Stimulated activated CD8-positive, alpha-beta memory T cell treated with anti-CD3 and anti-CD28 coated beads, Interleukin-7, amount 100 ng/mL, for 48 hours (primary cell): ENCODE measurements around the gene FMO1.
"Not testable (repeated sequence)": the region's sequence is repeated elsewhere in the genome, so short reads cannot be mapped to it uniquely, and the experiment has no call there.

Source experiments
- DNase-seq, 2 donors: peaks; one replicate each; pipeline ENCODE4 v3.0.0-alpha.2; 2020; ENCODE audit warnings: low read depth in 1 of 2; ENCODE audit errors: extremely low read depth in 1 of 2

FMO1 gene

DNA sequence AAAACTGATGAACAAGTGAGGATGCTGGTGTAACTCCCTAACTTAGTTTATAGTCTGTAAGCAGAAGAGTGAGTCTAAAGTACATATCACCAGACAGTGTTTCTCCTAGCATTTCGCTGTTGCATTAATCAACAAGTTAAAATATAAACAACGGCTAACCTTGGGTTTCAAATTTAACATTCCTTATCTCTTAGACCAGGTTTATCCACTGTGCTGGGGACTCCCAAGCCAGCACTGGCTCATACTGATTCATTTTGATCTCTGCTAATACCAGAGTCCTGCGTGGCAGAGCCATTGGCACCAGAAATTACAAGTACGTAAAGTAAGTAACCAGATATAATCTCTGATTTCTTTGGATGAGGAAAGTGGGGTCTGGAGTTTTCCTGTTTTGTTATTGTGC, at the start of gene FMO1:
Gene FMO1, plus strand, starts transcription at position 193 of the 400 bp plus-strand sequence. CDS start 9,594 bp downstream, outside the sequence.
- no peak for DNase-seq

DNA sequence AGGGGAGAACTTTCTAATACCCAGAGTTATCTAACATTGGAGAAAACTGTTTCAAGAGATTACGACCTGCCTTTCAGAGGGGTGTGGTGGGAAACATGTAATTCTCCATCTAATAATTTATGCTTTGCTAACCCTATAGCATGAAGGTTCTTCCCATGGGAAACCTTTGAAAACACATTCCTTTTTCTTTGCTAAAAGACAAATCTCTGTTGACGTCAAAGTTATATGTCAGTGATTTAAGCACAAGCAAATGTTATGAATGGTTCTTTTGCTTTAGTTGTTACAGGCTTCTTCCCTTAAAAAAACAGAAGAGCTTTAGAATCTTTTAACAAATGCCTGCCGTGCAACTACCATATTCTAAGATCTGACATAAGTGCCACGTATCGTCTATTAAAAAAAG, 44.0 kb upstream of the FMO1 start:
- no peak for DNase-seq

GRCh38 chr1:171206204-171206977, 41.9 kb upstream of the FMO1 start:
- no peak for DNase-seq

DNA sequence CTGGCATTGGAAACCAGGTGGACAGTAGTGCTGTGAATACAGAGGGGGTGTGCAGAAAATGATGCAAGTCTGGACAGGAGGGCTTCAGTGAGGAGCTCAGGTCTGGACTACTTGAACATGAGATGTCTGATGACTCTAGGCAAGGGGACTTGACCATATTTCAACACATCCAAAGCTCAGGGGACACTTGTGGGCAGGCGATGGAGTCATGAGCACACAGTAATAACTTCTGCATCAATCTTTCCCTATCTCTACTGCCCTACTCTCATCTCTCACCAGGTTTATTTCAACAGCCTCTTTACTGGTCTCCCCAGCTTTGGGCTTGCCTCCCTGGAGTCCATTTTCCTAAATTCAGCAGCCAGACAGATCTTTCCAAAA, 41.3 kb upstream of the FMO1 start:
- no peak for DNase-seq

GRCh38 chr1:171207377-171207776, 40.9 kb upstream of the FMO1 start:
- no peak for DNase-seq

- no peak for DNase-seq
Observed at GRCh38 chr1:171210355-171210754, 37.9 kb upstream of the FMO1 start.

- no peak for DNase-seq
Observed at GRCh38 chr1:171212607-171213351, 35.5 kb upstream of the FMO1 start.

DNA sequence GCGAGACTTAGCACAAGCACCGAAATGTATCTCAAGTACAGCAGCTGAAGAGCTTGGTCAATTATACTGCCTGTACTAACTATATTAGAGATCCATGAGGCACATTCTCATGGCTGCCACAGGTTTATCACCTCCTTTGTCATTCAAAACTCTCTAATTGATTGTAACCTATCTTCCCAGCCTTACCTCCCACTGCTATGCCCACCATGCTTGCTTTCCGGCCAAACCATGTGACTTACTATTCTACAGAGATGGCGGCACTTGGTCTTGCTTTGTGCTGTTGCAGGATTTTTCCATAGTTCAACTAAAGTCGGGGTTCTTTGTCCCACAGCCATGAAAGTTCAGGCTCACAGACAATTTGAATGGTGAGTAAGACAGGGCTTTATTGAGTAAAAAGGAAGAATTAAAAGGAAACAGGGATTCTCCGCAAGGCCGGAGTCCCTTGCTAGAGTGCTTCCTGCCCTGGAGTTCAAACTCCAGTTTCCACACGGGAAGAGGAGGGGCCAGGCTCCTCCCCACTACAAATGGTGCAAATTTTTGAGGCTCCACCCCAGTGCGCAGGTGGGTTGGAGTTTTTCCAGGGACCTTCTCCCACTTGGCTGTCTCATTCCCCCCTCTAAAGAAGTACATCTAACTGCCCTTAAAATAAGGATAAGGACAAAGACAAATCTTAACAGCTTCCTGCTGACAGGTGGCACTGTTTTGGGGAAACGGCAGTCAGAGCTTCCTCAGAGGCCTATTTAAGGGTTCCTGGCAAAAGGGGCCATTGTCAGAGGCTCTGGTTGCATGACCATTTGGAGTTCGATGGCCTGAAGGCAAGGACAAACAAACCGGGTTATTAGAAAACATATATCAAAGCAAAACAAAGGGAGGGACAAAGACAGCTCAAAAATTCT, 34.5 kb upstream of the FMO1 start:
- DNase-seq: no peak

DNA sequence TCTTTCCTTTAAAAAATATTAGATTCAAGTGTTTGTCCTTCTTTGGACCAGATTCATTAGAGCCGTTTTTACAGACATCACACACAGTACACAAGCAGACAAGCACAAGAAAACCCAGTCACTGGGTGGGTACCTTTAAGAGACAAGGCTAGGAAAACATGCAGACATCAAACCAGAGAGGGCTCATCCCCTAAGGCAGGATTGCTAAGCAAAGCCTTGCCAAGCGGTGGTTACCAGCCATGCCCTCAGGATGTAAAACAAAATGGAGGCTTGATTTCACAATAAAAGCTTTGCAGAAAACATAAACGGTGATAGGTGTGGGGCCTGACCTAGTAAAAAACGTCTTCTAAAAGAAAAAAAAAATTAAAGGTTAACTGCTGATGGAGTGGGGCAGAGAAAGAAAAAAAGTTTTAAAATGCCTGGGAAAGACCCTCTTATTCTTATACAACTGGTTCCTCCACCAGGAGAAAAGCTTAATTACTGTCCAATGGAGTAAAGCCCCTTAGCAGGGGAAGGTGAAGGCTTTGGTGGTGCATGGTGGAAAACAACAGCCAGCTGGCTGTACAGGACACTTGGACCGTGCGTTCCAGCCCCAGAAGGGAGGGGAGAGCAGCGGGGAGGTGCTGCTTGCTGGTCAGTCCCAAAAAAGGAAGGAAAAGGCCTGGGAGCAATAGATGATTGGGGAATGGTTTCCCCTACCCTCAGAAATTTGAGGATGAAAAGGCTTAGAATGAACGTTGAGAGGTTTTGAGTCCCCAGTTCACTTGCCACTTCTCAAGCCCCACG, 30.4 kb upstream of the FMO1 start:
- DNase-seq: no peak

DNA sequence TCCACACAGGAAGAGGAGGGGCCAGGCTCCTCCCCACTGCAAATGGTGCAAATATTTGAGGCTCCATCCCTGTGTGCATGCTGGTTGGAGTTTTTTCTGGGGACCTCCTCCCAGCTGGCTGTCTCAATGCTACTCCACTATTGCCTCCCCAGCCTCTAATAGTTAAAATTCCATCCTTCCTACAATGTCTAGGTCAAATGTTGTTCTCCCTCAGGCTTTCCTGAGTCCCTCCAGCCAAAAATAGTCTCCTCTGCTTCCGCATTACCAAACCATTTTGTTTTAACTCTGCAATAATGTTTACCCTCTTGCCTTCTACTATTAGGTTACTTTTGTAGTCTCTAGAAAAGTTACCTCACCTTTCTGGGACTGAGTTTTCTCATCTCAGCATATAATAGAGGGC, 29.6 kb upstream of the FMO1 start:
- no peak for DNase-seq

GRCh38 chr1:171219346-171220080, 28.8 kb upstream of the FMO1 start:
- DNase-seq: no peak

- DNase-seq: no peak
Observed at GRCh38 chr1:171220081-171220420, 28.2 kb upstream of the FMO1 start.

GRCh38 chr1:171220581-171221054, 27.7 kb upstream of the FMO1 start:
- DNase-seq: no peak

GRCh38 chr1:171221665-171222591, 26.4 kb upstream of the FMO1 start:
- no peak for DNase-seq

- no peak for DNase-seq
Observed at GRCh38 chr1:171222936-171223335, 25.4 kb upstream of the FMO1 start.

- DNase-seq: not testable (repeated sequence)
Observed at GRCh38 chr1:171224257-171224656, 24.0 kb upstream of the FMO1 start.

- no peak for DNase-seq
Observed at GRCh38 chr1:171226747-171227370, 21.4 kb upstream of the FMO1 start.

DNA sequence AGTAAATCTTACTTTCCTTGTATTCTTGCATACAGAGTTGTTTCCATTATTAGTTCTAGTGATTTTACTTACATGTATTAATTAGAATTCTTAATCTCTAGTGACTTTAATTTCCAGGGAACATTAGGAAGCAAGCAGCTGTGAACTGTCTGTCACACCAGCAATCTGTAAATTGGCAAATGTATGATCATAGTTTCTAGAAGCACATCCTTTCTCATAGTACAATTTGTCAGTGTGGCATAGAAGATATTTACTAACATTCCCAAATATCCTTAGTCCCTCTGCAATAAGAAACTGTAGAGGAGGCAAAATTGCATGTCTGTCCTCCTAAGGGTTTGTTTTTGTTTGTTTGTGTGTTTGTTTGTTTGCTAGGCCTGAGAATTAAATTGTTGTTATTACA, 17.0 kb upstream of the FMO1 start:
- DNase-seq: no peak
